Astrocyte (in vitro differentiated cells and primary cell): ENCODE measurements around the gene ATXN1. TPM values are rescaled to one million over a fixed set of nuclear protein-coding genes. Genes with fewer than 3 reads are reported as not detected.

ENCODE experiments used
- DNase-seq: peaks from one replicate; pipeline ENCODE4 v3.0.0-alpha.2; 2010; ENCODE audit warnings: low read depth
- FAIRE-seq: peaks from 2 replicates; lab custom pipeline; 2011; peaks lifted over from hg19 to GRCh38; lab: Jason Lieb, UNC
- H2AFZ ChIP-seq: 2 replicates; pipeline ENCODE4 v1.6.0; 2012; ENCODE audit warnings: low read depth, low read length, inconsistent platforms
- H3K27ac ChIP-seq: 2 replicates; pipeline ENCODE4 v1.5.1; 2011; ENCODE audit warnings: low read depth, low read length, inconsistent platforms
- H3K27me3 ChIP-seq: 2 replicates; pipeline ENCODE4 v1.6.0; 2011; ENCODE audit warnings: low read length, inconsistent platforms; ENCODE audit not compliant: insufficient read depth
- H3K36me3 ChIP-seq: 2 replicates; pipeline ENCODE4 v1.5.1; 2011; ENCODE audit warnings: low read length, inconsistent platforms; ENCODE audit not compliant: insufficient read depth
- H3K4me1 ChIP-seq: 2 replicates; pipeline ENCODE4 v1.5.1; 2011; ENCODE audit warnings: low read length, inconsistent platforms; ENCODE audit not compliant: insufficient read depth
- H3K4me2 ChIP-seq: 2 replicates; pipeline ENCODE4 v1.6.0; 2012; ENCODE audit warnings: low read length, inconsistent platforms
- H3K4me3 ChIP-seq: 2 replicates; pipeline ENCODE4 v1.5.1; 2011; ENCODE audit warnings: low read depth, mild to moderate bottlenecking, low read length, inconsistent platforms; ENCODE audit not compliant: insufficient read depth
- H3K79me2 ChIP-seq: 2 replicates; pipeline ENCODE4 v1.6.0; 2012; ENCODE audit warnings: mild to moderate bottlenecking, low read length, inconsistent platforms; ENCODE audit not compliant: insufficient read depth
- H3K9ac ChIP-seq: 2 replicates; pipeline ENCODE4 v1.6.0; 2012; ENCODE audit warnings: mild to moderate bottlenecking, low read length, inconsistent platforms
- H3K9me3 ChIP-seq: 2 replicates; pipeline ENCODE4 v1.5.1; 2012; ENCODE audit warnings: low read depth, mild to moderate bottlenecking, low read length, inconsistent platforms; ENCODE audit not compliant: insufficient read depth
- H4K20me1 ChIP-seq: 2 replicates; pipeline ENCODE4 v1.6.0; 2012; ENCODE audit warnings: low read length, inconsistent platforms; ENCODE audit not compliant: insufficient read depth
- H3K27ac Mint-ChIP-seq: one replicate; pipeline ENCODE4 v1.8.0; 2021; ENCODE audit warnings: mild to moderate bottlenecking, mixed read lengths; ENCODE audit not compliant: unreplicated experiment
- H3K27me3 Mint-ChIP-seq: one replicate; pipeline ENCODE4 v1.8.0; 2021; ENCODE audit warnings: low read depth, mixed read lengths; ENCODE audit not compliant: unreplicated experiment
- H3K36me3 Mint-ChIP-seq: one replicate; pipeline ENCODE4 v1.8.0; 2021; ENCODE audit warnings: low read depth, mixed read lengths; ENCODE audit not compliant: unreplicated experiment
- H3K4me1 Mint-ChIP-seq: one replicate; pipeline ENCODE4 v1.8.0; 2021; ENCODE audit warnings: low read depth, mixed read lengths; ENCODE audit not compliant: unreplicated experiment
- H3K4me3 Mint-ChIP-seq: one replicate; pipeline ENCODE4 v1.8.0; 2021; ENCODE audit warnings: mild to moderate bottlenecking, moderate library complexity, mixed read lengths; ENCODE audit not compliant: unreplicated experiment
- H3K9me3 Mint-ChIP-seq: one replicate; pipeline ENCODE4 v1.8.0; 2021; ENCODE audit warnings: mild to moderate bottlenecking, mixed read lengths; ENCODE audit not compliant: unreplicated experiment
- CTCF ChIP-seq: IDR thresholded peaks from 2 replicates; pipeline ENCODE4 v1.5.1; 2011; ENCODE audit warnings: low read depth, mild to moderate bottlenecking, inconsistent platforms, low read length, moderate library complexity; ENCODE audit not compliant: insufficient read depth
- EZH2 ChIP-seq: IDR thresholded peaks from 2 replicates; pipeline ENCODE4 v1.6.1; 2012; ENCODE audit warnings: mild to moderate bottlenecking, low read length, inconsistent platforms; ENCODE audit not compliant: insufficient read depth
- total RNA-seq: library from RNA; stranded (reverse); gene quantifications from 2 replicates; pipeline ENCODE4 v1.2.1, GENCODE V29; 2021

ATXN1 gene
- total RNA-seq, 1 donor from 2014 or later = 70.9 TPM

GRCh38 chr6:16511040-16511660 is 250.1 kb downstream of the ATXN1 start:
- Histone ChIP-seq H3K4me1 (peaks cover 12% of the 10 kb centered on the region), H3K27me3 (no peaks in the 10 kb centered on the region), H3K36me3 (no peaks in the 10 kb centered on the region), H4K20me1 (peaks cover 3% of the 10 kb centered on the region), H3K9ac (no peak overlapping the region), H3K4me2 (no peak overlapping the region), H2AFZ (no peak overlapping the region), H3K9me3 (no peaks in the 10 kb centered on the region), H3K79me2 (no peaks in the 10 kb centered on the region), H3K4me3 (no peak overlapping the region), H3K27ac (no peak overlapping the region)
- FAIRE-seq = no peak
- no peak for TF ChIP-seq EZH2
- TF ChIP-seq CTCF = peak; percentile 61
- no peak overlapping the region for H3K4me3 Mint-ChIP-seq
- H3K36me3 Mint-ChIP-seq = peaks cover 13% of the 10 kb centered on the region
- DNase-seq = peak; percentile 27
- H3K27me3 Mint-ChIP-seq = no peaks in the 10 kb centered on the region
- no peak overlapping the region for H3K27ac Mint-ChIP-seq
- H3K9me3 Mint-ChIP-seq = no peaks in the 10 kb centered on the region
- peaks cover 40% of the 10 kb centered on the region for H3K4me1 Mint-ChIP-seq

- H3K27ac Mint-ChIP-seq = no peak overlapping the region
- H3K9ac ChIP-seq = no peak overlapping the region
- H3K4me1 Mint-ChIP-seq = peaks cover 37% of the 10 kb centered on the region
- TF ChIP-seq CTCF (no peak), EZH2 (no peak)
- peaks cover 2% of the 10 kb centered on the region for H3K79me2 ChIP-seq
- DNase-seq = no peak
- H3K36me3 ChIP-seq = no peaks in the 10 kb centered on the region
- no peak for FAIRE-seq
- no peak overlapping the region for H3K27ac ChIP-seq
- no peaks in the 10 kb centered on the region for H3K9me3 Mint-ChIP-seq
- H3K27me3 ChIP-seq = no peaks in the 10 kb centered on the region
- no peak overlapping the region for H3K4me3 Mint-ChIP-seq
- peaks cover 10% of the 10 kb centered on the region for H4K20me1 ChIP-seq
- H3K4me2 ChIP-seq = no peak overlapping the region
- no peak overlapping the region for H2AFZ ChIP-seq
- H3K4me3 ChIP-seq = no peak overlapping the region
- no peaks in the 10 kb centered on the region for H3K27me3 Mint-ChIP-seq
- H3K36me3 Mint-ChIP-seq = peaks cover 10% of the 10 kb centered on the region
- no peaks in the 10 kb centered on the region for H3K9me3 ChIP-seq
- peaks cover 20% of the 10 kb centered on the region for H3K4me1 ChIP-seq
Measured at GRCh38 chr6:16510245-16510644, 251.0 kb downstream of the ATXN1 start.

GRCh38 chr6:16508959-16509358 is 252.3 kb downstream of the ATXN1 start:
- Histone ChIP-seq H3K36me3 (no peaks in the 10 kb centered on the region), H3K27ac (no peak overlapping the region), H3K4me2 (no peak overlapping the region), H4K20me1 (peaks cover 18% of the 10 kb centered on the region), H3K9ac (no peak overlapping the region), H3K4me3 (no peak overlapping the region), H3K4me1 (peaks cover 17% of the 10 kb centered on the region), H3K79me2 (peaks cover 14% of the 10 kb centered on the region), H3K9me3 (no peaks in the 10 kb centered on the region), H2AFZ (no peak overlapping the region), H3K27me3 (no peaks in the 10 kb centered on the region)
- FAIRE-seq = no peak
- H3K9me3 Mint-ChIP-seq = peaks cover 2% of the 10 kb centered on the region
- H3K4me1 Mint-ChIP-seq = peaks cover 33% of the 10 kb centered on the region
- no peak for DNase-seq
- TF ChIP-seq CTCF (no peak), EZH2 (no peak)
- H3K36me3 Mint-ChIP-seq = peaks cover 6% of the 10 kb centered on the region
- no peaks in the 10 kb centered on the region for H3K27me3 Mint-ChIP-seq
- no peak overlapping the region for H3K27ac Mint-ChIP-seq
- H3K4me3 Mint-ChIP-seq = no peak overlapping the region
